Coronary artery (tissue), 2 donors: ENCODE results near the gene PAAF1.

Experiments used
- DNase-seq: peaks from one replicate; pipeline ENCODE4 v3.0.0-alpha.2; 2017; ENCODE audit warnings: low spot score
- H3K27ac ChIP-seq, 2 donors: fragments of 200-600 bp; sonication (generic); one replicate each; pipeline ENCODE4 v1.5.1; 2016 to 2019
- H3K4me3 ChIP-seq: fragments of 200-600 bp; sonication (generic); 2 replicates; pipeline ENCODE4 v1.5.1; 2016; ENCODE audit warnings: mild to moderate bottlenecking, moderate library complexity
- CTCF ChIP-seq: fragments of 200-600 bp; sonication (generic); IDR thresholded peaks from one replicate; pipeline ENCODE4 v1.5.1; 2019; ENCODE audit warnings: antibody characterized with exemption

Gene PAAF1

GRCh38 chr11:73907191-73907590 is 30.4 kb downstream of the PAAF1 start:
- no peak for TF ChIP-seq CTCF
- no peak for DNase-seq
- H3K27ac ChIP-seq, result no peak overlapping the region
- H3K4me3 ChIP-seq, result no peak overlapping the region

- DNase-seq, result no peak
- TF ChIP-seq CTCF, result no peak
- Histone ChIP-seq H3K4me3 (no peak overlapping the region), H3K27ac (no peak overlapping the region)
Observed at GRCh38 chr11:73912026-73912425, 35.2 kb downstream of the PAAF1 start.

- TF ChIP-seq CTCF, result no peak
- H3K4me3 ChIP-seq, result no peak overlapping the region
- DNase-seq, result no peak
- H3K27ac ChIP-seq, result no peak overlapping the region
Observed at GRCh38 chr11:73913472-73913871, 36.7 kb downstream of the PAAF1 start.

- no peak overlapping the region for H3K4me3 ChIP-seq
- TF ChIP-seq CTCF, result no peak
- no peak for DNase-seq
- no peak overlapping the region for H3K27ac ChIP-seq
Observed at GRCh38 chr11:73914284-73914683, 37.5 kb downstream of the PAAF1 start.

GRCh38 chr11:73916435-73916834 is 39.6 kb downstream of the PAAF1 start:
- DNase-seq, result no peak
- H3K4me3 ChIP-seq, result no peak overlapping the region
- no peak overlapping the region for H3K27ac ChIP-seq
- TF ChIP-seq CTCF, result no peak

GRCh38 chr11:73921180-73921579 is 44.4 kb downstream of the PAAF1 start:
- H3K27ac ChIP-seq, result no peak overlapping the region
- H3K4me3 ChIP-seq, result no peak overlapping the region
- DNase-seq, result no peak
- no peak for TF ChIP-seq CTCF

- no peak for DNase-seq
- Histone ChIP-seq H3K27ac (no peak overlapping the region), H3K4me3 (no peak overlapping the region)
- TF ChIP-seq CTCF, result no peak
Observed at GRCh38 chr11:73929388-73929787, 52.6 kb downstream of the PAAF1 start.
